HG03175 (cell line): ENCODE data around the gene CHURC1.

Source experiments
- ATAC-seq: cut with Tn5 transposase; IDR thresholded peaks from one replicate; pipeline ENCODE4 v1.9.1; 2021; ENCODE audit warnings: mild to moderate bottlenecking, moderate library complexity; ENCODE audit not compliant: unreplicated experiment

The CHURC1 gene

DNA sequence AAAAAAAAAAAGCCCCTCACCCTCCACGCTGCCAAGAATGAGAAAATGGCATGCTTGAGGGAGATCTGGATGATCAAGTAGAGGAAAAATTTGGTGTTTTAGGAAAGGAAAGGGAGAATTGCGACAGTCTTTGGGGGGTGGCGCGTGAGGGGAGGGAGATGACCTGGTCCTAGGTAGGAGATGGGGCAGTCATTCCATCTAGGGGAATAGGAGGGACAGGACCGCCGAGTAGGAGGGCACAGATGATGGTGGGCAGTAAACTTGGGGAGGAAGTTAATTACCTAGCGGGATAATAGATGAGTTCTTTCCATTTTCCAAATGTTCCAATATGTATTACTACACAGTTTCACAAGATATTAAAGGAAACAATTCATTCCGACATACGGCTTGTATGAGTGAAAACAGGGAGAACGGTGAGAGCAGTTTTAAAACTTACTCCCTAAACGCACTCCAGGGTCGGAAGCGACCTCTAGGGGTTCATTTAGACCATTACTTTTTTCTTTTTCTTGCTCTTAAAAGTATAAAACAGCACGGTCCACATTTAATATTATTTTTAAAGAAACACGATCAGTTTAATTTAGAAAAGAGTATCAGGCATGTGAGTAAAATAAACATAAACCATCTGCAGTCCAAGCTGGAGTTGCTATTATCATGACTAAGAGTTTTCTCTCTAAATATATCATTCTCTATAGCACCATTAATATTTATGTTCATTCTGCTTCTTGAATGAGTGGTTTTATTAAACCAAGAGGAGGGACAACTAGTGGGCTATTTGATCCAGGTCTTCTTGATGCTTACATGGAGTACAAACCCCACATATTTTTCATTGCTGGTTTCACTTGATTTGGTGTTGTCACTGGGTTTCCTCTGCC, 69.4 kb downstream of the CHURC1 start:
- no peak for ATAC-seq
